G401 (cell line): ENCODE measurements around the gene PALM3. TPM values are rescaled to one million over a fixed set of nuclear protein-coding genes. Genes with fewer than 3 reads are reported as not detected.

Experiments used
- DNase-seq: peaks from one replicate; pipeline ENCODE4 v3.0.0-alpha.2; 2015; ENCODE audit warnings: low spot score
- in situ Hi-C: cut with HindIII; loops from 2 replicates; pipeline ENCODE4 v1.10.0; 2016; ENCODE audit warnings: low sequenced_read_pairs, mixed read lengths
- total RNA-seq: library from RNA; depleted of rRNA; stranded (reverse); fragments of >200 nt; shearing (Covaris generic); gene quantifications from 2 replicates; pipeline ENCODE4 v1.2.3, GENCODE V29; 2014

The PALM3 gene
- total RNA-seq, 1 experiment from 2014 or later: 23.1 TPM

DNA sequence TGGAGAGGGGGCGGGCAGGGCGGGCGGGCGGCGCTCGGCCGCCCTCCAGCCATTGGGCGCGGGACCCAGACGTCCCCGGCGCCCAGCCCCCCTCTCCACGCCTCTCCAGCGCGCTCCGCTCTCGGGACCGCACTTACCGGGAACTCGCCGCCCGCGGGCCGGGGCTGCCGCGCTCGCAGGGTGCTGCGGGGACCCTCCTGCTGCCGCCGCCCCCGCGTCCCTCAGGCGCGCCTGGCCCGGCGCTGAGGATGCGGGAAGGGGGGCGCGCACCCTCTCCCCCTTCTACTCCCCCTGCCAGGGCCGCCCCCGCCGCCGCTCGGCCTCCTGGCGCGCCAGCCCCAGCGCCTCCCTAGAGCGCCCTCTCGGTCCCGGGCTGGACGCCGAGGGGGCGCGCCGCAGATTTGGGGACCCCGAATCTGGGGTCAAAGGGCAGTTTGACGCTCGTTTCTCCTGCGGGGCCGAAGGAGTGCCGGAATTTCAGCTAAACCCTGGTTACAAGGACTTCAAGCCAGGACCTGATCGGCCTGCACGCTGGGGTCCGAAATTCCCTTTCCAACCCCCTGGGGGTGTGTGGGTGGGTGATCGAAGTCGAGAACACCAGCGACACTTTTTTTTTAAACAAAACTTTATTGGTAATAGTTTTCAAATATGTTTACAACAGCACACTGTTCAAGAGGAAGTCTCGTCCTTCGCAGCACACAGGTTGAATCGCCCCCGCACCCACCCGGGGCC, 29.4 kb upstream of the PALM3 start:
- no peak for DNase-seq
- in situ Hi-C loops: loop anchor here (25.0 kb wide), 2 partner anchors 179 to 729 kb away; partner anchors contain the start of genes BRME1 and CC2D1A

DNA sequence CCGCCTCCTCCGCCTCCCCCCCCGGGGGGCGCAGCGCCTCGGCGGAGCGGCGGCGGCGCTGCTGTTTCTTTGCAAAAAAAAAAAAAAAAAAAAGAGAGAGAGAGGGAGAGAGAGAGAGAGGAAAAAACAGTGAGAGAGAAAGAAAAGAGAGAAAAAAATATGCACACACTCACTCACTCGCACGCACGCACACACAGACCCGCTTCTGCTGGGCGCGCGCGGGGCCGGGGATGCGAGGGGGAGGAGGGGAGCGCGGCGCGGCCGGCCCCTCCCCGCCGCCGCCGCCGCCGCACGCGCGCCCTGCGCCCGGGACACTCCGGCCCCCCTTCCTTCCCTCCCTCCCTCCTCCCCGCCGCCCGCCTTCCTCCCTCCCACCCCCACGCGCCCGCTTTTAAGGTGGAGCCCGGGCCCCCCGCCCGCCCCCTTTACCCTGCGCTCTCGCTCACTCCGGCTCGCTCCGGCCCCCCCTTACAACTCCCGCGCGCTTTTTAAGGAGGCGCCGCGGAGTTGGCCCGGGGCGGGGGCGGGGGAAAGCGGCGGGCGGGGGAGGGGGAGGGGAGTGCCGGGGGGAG, 28.7 kb upstream of the PALM3 start, which contains the start of gene SAMD1:
TSS of gene SAMD1 (minus strand) at position 243 of the 572 bp plus-strand sequence.
- DNase-seq: peak; percentile 65

DNA sequence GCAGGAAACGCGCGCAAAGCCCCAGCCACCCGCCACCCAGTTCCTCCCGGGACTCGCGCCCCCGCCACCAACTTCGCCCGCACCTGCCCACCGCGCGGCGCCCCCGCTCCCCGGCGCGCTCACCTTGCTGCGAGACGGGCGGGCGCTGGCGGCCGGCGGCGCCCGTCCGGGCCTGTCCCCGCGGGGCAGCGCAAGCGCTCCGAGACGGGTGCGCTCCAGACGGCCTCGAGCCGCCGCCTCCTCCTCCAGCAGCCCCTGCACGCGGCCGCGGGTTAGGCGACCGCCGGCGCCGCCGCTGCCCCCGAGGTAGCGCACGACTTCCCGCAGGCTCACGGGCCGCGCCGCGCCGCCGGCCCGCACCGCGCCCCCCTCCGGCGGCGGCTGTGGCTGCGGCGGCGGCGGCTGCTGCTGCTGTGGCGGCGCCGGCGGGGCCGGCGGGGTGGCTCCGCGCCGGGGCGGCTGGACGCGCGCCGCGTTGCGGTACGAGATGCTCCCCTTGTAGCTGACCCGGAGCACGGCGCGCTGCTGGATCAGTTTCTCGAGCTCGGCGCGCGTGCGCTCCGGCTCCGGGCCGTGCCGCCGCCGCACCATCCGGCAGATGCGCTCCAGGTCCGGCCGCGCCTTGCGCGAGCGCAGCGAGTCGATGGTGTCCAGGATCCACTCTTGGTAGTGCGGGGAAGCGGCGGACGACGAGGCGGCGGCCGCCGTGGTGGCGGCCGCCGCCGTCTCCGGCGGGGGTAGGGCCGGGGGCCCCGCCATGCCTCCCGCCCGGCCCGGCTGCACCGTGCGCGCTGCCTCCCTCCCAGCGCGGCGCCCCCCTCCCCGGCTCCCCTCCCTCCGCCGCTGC, 28.0 kb upstream of the PALM3 start:
- DNase-seq: no peak

More for the DNA sequence above, 28.7 kb upstream of the PALM3 start, which contains the start of gene SAMD1:
- in situ Hi-C loops: loop anchor here (25.0 kb wide), 2 partner anchors 178 to 728 kb away; partner anchors contain the start of genes BRME1 and CC2D1A

DNA sequence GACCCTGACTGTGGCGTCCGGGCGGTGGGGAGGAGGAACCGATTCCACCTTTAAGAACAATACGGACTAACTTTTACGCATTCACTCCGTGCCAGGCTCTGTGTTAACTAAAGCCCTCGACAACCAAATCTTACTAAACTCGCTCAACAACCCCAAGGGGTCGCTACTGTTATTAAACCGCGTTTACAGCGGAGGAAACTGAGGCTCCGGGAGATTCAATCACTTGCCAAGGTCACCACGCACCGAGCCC, 27.5 kb upstream of the PALM3 start:
- peak; percentile 22 for DNase-seq
- in situ Hi-C loops: loop anchor here (25.0 kb wide), 2 partner anchors 177 to 727 kb away; partner anchors contain the start of genes BRME1 and CC2D1A

More for the DNA sequence above, 28.0 kb upstream of the PALM3 start:
- in situ Hi-C loops: loop anchor here (25.0 kb wide), 2 partner anchors 178 to 728 kb away; partner anchors contain the start of genes BRME1 and CC2D1A

DNA sequence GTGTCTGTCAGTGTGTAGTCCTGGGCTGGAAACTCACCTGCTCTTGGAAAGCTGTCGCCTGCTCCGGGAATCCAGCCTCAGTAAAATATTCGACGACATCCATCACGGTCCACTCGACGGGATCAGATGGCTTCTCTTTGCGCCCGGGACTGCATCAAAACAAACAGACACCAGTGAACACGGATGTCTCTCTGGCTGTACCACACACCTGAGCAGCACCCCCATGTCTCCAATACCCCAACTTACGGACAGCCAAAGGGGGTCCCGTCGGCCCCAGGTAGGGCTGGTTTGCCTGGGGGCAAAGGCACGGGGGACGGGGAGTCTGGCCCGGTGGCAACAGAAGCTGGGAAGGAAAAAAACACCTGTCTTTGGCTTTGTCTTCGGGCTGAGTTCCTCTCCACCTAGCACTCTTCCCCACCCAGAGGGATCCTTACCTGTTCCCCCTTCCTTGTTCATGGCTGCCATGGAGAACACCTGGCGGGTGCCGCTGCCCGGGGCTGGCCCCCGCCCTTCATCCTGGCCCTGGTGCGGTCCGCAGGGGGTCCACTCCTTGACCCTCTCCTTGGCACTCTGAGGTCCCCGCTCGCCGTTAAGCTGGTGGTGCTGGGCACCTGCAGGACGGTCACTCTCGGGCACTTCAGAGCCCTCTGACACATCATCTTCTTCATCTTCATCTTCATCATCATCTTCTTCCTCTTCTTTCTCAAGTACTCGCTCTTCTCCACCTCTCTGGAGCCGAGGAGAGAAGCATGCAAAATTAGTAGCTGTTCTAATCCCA, 26.9 kb upstream of the PALM3 start:
- in situ Hi-C loops: loop anchor here (25.0 kb wide), 2 partner anchors 177 to 727 kb away; partner anchors contain the start of genes BRME1 and CC2D1A
- no peak for DNase-seq

DNA sequence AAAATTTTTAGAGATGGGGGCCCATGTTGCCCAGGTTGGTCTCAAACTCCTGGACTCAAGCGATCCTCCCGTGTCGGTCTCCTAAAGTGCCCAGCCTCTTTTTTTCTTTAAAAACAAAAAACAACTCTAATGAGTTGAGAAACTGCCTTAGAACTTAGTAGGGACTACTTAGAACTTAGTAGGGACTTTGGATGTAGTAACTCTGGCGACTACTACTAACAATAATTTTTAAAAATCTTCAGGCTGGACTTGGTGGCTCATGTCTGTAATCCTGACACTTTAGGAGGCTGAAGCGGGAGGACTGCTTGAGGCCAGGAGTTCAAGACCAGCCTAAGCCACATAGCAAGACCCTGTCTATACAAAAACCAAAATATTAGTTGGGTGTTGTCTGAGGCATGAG, 24.2 kb upstream of the PALM3 start:
- in situ Hi-C loops: loop anchor here (25.0 kb wide), 2 partner anchors 174 to 724 kb away; partner anchors contain the start of genes BRME1 and CC2D1A
- no peak for DNase-seq

DNA sequence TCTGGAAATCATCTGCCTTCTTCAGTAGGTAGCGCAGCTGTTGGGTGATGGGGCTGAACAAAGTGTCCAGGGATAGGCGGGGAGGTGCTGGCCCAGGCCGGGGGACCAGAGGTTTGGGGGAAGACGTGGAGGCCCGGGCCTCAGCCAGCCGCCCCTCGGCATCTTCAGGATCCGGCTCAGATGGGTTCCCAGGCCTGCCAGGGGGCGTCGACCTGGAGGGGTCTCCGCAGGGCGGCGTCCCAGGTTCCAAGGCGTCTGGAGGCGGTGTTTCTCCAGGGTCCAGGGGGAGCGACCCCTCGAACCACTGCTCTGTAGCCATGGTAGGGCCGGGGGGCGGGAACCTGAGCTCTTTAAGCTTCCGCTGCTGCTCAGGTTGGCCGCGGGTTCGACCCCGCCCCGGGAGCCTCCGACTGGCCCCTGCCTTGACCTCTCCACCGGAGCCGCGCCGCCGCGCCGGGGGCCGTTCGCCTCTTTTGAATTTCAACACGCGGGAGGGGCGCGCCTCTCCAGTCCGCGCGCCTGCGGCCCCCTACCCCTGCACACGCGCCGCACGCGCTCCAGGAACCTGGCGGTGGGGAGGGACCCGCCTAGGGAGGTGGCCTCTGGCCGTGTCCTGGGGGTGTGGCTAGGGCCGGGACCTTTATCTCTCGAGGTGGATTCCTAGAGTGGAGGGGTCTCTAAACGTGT, 23.6 kb upstream of the PALM3 start, which contains the start of gene C19orf67:
TSS of gene C19orf67 (minus strand) at position 475 of the 687 bp plus-strand sequence. CDS start at position 319, 156 bp downstream.
- DNase-seq: no peak
- in situ Hi-C loops: loop anchor here (25.0 kb wide), 2 partner anchors 173 to 723 kb away; partner anchors contain the start of genes BRME1 and CC2D1A

DNA sequence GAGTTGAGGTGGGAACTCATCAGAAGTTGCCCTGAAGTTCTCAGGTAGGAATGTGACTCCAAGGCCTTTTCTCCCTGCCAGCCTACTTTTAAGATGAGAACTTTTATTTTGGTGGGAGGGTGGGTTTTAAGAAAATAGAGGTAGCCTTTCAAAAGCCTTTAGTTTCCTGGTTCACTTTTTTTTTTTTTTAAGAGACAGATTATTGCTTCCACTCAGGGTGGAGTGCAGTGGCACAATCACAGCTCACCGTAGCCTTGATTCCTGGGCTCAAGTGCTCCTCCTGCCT, 20.7 kb upstream of the PALM3 start:
- no peak for DNase-seq
- in situ Hi-C loops: loop anchor here (25.0 kb wide), 2 partner anchors 170 to 720 kb away; partner anchors contain the start of genes BRME1 and CC2D1A

DNA sequence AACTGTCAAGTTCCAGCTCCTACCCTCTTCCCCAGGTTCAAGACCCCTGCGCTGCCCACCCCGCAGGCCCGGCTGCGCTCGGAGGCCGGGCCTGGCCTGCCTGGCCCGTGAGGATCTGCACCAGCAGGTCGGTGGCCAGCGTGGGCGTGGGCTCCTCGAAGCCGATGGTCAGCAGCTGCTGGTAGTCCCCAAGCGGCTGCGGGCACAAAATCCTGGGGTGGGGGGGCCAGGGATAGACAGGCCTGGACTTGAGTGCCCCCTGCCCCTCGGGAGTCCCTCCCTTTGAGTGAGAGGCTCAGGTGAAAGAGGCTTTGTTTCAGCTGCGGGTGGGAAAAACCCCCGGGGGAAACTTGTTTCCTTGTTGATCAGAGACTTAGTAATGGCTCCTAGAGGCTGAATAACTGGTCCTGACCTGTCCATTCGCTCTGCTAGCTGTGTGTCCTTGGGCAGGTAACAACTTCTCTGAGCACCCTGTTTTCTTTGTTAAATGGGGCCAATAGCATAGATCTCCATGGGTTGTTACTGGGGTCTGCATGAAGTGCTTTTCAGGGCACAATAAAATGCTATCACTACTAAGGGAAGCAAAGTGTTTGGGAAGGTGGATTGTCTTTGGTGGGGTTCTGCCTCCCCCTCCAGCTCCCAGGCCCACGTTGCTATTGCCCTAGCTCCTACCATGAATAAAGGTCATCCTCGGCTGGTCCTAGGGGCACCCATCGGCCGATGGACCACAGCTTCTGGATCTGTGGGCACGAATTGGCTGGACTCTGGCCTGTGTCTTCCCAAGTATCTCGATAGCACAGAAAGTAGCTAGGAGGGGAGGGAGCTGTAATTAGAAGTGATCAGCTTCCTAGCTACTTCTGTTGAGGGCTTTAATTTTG, 20.2 kb upstream of the PALM3 start:
- DNase-seq: peak; percentile 16
- in situ Hi-C loops: loop anchor here (25.0 kb wide), 2 partner anchors 170 to 720 kb away; partner anchors contain the start of genes BRME1 and CC2D1A

DNA sequence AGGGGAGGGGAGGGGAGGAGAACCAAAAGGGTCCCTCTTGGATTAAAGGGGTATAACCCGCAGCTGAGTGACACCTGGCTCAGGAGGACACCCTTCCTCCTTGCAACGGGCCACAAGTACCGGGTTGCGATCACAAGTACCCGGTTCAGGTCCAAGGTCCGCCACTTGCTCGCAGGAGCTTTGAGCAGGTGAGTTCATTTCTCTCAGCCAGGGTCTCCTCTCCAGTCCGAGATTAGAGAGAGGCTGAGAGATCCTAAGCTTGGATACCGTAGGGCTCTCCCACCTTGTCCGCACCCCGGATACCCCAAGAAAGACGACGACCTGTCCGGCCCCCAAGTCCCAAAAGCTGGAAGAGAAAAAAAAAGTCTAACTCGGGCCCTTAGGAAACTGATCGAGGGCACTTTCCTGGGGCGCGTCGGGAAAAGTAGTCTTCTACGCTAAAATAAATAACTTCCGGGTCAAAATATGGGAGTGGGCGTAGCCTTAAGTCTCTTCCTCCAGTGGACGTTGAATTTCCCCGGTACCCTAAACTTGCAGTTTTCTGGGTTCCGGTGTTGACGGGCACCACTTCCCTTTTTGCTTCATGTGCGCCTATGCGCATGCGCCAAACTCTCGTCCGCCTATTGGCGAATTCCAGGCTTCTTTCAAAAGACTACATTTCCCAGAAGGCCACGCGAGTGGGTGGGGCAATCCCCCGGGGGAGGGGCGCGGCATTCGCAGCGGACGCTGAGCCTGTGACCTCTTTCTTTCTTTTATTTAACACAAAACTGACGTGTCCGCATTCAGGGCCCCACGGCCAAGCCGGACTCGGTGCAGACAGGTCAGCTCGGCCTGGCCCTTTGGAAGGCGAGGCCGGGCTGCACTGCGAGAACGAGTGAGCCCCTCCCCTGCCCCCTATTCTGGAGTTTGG, 19.3 kb upstream of the PALM3 start:
- in situ Hi-C loops: loop anchor here (25.0 kb wide), 2 partner anchors 169 to 719 kb away; partner anchors contain the start of genes BRME1 and CC2D1A
- peak; percentile 99 for DNase-seq

DNA sequence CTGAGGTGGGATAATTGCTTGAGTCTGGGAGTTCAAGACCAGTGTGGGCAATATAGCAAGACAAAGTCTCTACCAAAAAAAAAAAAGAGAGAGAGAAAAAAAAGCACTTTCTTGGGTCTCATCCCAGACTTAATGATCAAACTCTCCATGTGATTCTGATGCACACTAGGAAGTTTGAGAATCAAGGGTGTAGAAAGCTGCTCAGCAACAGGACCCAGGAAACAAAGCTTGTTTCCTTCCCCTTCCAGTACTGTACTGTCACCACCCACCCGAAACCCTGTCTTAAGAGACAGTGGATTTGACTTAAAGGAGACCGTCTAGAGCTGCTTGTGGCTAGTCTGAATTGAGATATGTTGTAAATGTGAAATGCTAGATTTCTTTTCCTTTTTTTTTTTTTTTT, 16.5 kb upstream of the PALM3 start:
- in situ Hi-C loops: loop anchor here (25.0 kb wide), 2 partner anchors 166 to 716 kb away; partner anchors contain the start of genes BRME1 and CC2D1A

DNA sequence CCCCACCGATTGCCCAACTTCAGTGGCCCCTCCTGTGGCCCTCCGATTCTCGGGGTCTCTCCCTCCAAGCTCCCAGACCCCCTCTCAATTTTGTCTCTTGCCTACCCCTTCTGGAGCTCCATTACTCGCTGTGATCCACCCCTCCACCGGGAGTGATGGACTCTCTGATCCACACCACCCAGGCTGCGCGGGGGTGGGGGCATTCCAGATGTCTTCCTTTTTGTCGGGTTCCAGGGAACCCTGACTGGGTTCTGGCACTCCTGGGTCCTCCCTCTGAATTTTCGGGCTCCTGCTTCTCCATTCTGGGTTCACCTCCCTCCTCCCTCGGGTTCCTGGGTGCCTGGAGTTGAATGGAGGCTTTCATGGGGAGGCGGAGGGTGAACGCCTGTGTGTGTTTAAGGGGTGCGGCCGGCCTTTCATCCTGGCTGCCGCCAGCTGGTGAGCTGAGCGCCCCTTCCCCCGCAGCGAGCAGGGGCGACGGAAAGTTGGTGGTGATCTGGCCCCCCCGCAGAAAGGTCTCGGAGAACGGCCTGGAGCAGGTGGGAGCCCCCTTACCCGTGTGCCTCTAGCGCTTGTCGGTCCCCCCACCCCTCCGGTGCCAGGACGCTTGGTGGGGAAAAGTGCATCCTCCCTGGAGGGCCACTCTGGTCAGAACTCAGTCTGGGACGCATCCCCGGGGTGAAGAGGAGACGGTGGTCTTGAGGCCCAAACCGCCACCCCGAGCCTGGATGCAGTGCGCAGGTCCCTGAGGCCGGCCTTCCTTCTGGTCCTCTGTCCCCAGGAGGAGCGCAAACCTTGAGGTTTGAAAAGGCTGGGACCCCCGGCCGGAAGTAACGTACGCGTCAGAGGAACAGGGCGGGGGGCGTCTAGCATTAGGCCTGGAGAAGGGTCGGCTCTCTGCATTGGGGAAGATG, 12.3 kb upstream of the PALM3 start:
- peak; percentile 45 for DNase-seq
- in situ Hi-C loops: no loop called here

More for the DNA sequence above, 16.5 kb upstream of the PALM3 start:
- no peak for DNase-seq

DNA sequence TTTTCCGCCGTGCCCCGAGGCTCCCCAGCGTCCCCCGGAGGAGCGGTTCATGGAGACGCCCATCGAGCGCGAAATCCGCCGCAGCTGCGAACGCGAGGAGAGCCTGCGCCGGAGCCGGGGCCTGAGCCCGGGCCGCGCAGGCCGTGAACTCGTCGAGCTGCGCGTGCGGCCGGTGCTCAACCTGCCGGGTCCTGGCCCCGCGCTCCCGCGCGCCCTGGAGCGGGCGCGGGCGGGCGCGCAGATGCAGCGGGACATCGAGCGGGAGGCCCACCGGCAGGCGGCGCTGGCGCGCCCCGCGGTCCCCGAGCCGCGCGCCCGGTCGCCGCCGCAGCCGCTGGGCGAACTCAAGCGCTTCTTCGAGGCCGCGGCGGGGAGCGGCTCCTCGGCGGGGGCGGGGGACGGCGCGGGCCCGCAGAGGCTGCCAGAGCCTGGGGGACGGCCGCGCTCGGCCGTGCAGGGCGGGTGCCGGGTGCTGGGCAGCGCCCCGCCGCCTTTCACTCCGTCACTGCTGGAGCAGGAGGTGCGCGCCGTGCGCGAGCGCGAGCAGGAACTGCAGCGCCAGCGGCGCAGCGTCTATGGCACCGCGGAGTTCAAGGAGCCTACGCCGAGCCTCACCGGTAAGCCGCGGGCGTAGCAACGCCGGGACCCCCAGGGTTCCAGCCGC, 11.5 kb upstream of the PALM3 start:
- peak; percentile 63 for DNase-seq

DNA sequence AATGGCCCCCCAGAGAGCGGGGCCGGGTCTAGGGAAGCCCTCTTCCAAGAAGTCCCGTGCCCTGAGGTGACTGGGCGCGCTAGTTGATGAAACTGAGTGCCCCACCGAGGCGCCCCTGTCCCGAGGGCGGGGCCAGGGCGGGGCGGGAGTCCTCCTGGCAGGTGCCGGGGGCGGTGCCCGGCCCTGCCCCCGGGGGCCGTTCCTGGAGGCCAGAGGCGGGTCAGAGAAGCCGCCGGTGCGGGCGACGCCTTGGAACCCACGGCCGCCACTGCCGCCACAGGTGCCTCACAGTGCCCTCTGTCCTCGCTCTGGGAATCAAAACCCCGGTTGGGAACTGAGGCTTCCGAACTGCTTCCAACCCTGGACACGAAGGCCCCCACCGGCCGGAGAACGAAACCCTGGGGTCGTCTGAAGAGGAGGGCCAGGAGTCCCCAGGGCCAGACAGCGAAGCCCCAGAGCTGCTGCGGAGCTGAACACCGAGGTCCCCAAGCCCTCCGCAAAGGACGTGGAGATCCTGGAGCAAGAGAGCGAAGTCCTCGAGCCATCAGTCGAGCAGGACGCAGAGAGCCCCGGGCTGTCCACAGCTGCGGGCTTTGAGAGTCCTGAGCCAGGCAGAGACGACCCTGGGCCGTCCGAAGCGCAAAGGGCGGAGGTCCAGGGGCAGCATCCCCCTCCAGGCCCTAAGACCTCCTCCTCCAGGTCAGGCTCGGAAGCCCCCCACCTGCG, 10.8 kb upstream of the PALM3 start, which contains the start of gene MISP3:
TSS of gene MISP3 (plus strand) at position 252 of the 726 bp plus-strand sequence. CDS start 524 bp downstream, outside the sequence.
- DNase-seq: peak; percentile 53
- in situ Hi-C loops: no loop called here

More for the DNA sequence above, 11.5 kb upstream of the PALM3 start:
- in situ Hi-C loops: no loop called here
